Glutamatergic neuron (in vitro differentiated cells): ENCODE measurements around the gene MARCHF2. TPM values are rescaled to one million over a fixed set of nuclear protein-coding genes. Genes with fewer than 3 reads are reported as not detected.

Source experiments
- DNase-seq: peaks from one replicate; pipeline ENCODE4 v3.0.0; 2022
- H3K27ac Mint-ChIP-seq: one replicate; pipeline ENCODE4 v1.8.0; 2020; ENCODE audit warnings: mild to moderate bottlenecking, mixed read lengths, inconsistent platforms; ENCODE audit not compliant: unreplicated experiment
- H3K27me3 Mint-ChIP-seq: one replicate; pipeline ENCODE4 v1.8.0; 2020; ENCODE audit warnings: mild to moderate bottlenecking, moderate library complexity, mixed read lengths, inconsistent platforms; ENCODE audit not compliant: unreplicated experiment
- H3K36me3 Mint-ChIP-seq: one replicate; pipeline ENCODE4 v1.8.0; 2020; ENCODE audit warnings: mild to moderate bottlenecking, mixed read lengths, inconsistent platforms; ENCODE audit not compliant: unreplicated experiment
- H3K4me1 Mint-ChIP-seq: one replicate; pipeline ENCODE4 v1.8.0; 2020; ENCODE audit warnings: mild to moderate bottlenecking, low read depth, mixed read lengths, inconsistent platforms; ENCODE audit not compliant: unreplicated experiment
- H3K4me3 Mint-ChIP-seq: one replicate; pipeline ENCODE4 v1.8.0; 2020; ENCODE audit warnings: mild to moderate bottlenecking, mixed read lengths, inconsistent platforms; ENCODE audit not compliant: unreplicated experiment
- H3K9me3 Mint-ChIP-seq: one replicate; pipeline ENCODE4 v1.8.0; 2020; ENCODE audit warnings: mild to moderate bottlenecking, moderate library complexity, mixed read lengths, inconsistent platforms; ENCODE audit not compliant: unreplicated experiment
- total RNA-seq: library from RNA; stranded (reverse); fragmentation: NEBNext Ultra II Directional; extraction: Animal tissue kit (Norgen Biotek cat#: 25700); gene quantifications from one replicate; pipeline ENCODE4 v1.2.1, GENCODE V29; 2021; ENCODE audit not compliant: unreplicated experiment
- TF ChIP-seq, protein P1 (sequence below): fragments of 200-600 bp; sonication (generic); IDR thresholded peaks from one replicate; pipeline ENCODE4 v1.5.0; 2021; ENCODE audit not compliant: partially characterized antibody, unreplicated experiment

MARCHF2 gene
- total RNA-seq, 1 donor from 2014 or later, result 47.7 TPM

DNA sequence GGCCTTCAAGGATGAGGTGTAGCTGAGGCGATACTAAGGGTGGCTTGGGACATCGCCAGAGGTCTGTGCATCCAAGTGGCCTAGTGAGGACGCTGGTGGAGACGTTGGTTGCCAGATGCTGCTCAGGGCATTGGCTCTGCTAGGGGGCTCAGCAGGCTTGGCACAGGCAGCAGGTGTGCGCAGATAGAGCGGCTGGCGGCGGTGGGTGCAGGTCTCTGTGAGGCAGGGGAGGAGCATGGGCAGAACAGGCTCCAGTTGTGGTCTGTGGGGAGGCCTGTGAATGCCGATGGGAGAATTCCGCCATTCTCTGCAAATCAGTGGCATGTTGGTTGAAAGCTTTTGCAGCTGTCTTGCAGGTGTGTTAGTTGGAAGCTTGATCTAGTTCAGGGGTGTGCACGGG is 68.1 kb downstream of the MARCHF2 start:
- TF ChIP-seq, protein P1, sequence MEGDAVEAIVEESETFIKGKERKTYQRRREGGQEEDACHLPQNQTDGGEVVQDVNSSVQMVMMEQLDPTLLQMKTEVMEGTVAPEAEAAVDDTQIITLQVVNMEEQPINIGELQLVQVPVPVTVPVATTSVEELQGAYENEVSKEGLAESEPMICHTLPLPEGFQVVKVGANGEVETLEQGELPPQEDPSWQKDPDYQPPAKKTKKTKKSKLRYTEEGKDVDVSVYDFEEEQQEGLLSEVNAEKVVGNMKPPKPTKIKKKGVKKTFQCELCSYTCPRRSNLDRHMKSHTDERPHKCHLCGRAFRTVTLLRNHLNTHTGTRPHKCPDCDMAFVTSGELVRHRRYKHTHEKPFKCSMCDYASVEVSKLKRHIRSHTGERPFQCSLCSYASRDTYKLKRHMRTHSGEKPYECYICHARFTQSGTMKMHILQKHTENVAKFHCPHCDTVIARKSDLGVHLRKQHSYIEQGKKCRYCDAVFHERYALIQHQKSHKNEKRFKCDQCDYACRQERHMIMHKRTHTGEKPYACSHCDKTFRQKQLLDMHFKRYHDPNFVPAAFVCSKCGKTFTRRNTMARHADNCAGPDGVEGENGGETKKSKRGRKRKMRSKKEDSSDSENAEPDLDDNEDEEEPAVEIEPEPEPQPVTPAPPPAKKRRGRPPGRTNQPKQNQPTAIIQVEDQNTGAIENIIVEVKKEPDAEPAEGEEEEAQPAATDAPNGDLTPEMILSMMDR, result no peak
- Mint-ChIP-seq H3K36me3 (peaks cover 5% of the 10 kb centered on the region), H3K4me1 (peaks cover 8% of the 10 kb centered on the region), H3K27me3 (peaks cover 5% of the 10 kb centered on the region), H3K9me3 (peaks cover 14% of the 10 kb centered on the region), H3K27ac (peak overlapping the region; percentile 38), H3K4me3 (no peak overlapping the region)
- DNase-seq, result no peak

DNA sequence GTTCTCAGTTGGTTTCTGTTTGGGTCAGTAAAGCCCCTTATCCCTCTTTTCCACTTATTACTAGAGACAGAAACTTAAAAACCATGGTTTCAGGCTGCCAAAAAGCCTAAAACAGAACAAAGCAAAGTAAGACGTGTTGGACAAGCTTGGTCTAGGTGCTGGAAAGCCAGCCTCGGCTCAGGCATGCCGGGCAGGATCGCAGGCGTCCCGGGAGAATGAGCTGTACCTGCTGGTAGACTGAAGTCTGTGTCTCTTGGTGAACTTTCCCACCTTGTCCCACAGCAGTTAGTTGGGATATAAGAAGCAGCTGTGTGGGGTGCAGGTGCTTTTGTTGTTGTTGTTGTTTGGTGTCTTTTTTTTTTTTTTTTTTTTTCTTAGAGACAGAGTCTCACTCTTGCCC is 68.5 kb downstream of the MARCHF2 start:
- peaks cover 5% of the 10 kb centered on the region for H3K27me3 Mint-ChIP-seq
- H3K9me3 Mint-ChIP-seq, result peaks cover 14% of the 10 kb centered on the region
- H3K4me3 Mint-ChIP-seq, result no peak overlapping the region
- no peak overlapping the region for H3K27ac Mint-ChIP-seq
- peaks cover 5% of the 10 kb centered on the region for H3K36me3 Mint-ChIP-seq
- TF ChIP-seq, protein P1, result no peak
- peaks cover 8% of the 10 kb centered on the region for H3K4me1 Mint-ChIP-seq
- DNase-seq, result no peak

DNA sequence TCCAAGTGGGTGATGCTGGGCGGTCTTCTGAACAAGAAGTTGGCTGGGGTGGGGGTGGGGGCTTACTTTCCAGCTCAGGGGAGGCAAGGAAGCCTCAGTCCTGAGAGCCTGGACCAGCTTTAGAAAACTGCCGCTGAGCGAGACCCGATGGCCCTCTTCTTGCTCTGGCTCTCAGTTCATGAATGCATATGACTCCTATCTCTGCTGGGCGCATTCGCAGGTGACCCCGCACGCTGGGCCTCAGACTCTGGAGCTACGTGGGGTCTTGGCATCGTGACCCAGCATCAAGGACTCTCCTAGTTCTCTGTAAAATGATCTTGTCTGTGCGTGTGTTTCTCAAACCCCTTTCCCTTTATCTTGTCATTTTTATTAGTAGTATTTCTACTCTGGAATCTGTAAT is 69.6 kb downstream of the MARCHF2 start:
- peaks cover 8% of the 10 kb centered on the region for H3K4me1 Mint-ChIP-seq

DNA sequence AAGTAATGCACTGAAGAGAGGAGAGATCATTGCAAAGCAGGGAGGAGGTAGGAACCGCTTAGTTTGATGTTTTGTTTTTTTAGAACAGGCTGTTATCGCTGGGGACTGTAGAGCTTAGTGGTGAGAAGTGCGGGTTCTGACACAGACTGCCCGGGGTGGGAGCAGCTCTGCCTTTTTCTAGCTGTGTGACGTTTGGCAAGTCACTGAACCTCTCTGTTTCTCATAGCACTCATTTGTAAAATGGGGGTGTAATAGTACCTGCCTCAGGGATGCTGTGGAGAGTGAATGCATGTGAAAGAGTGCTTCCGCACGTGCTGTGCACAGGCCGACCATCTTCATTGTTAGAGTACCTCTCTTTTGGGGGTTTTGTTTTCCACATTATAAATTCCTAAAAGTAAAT is 70.1 kb downstream of the MARCHF2 start:
- peak overlapping the region; percentile 24 for H3K4me3 Mint-ChIP-seq
- peaks cover 11% of the 10 kb centered on the region for H3K36me3 Mint-ChIP-seq

More for the DNA sequence above, 69.6 kb downstream of the MARCHF2 start:
- no peak overlapping the region for H3K27ac Mint-ChIP-seq
- H3K27me3 Mint-ChIP-seq, result peaks cover 7% of the 10 kb centered on the region
- peak overlapping the region; percentile 24 for H3K4me3 Mint-ChIP-seq
- peaks cover 15% of the 10 kb centered on the region for H3K9me3 Mint-ChIP-seq
- peaks cover 7% of the 10 kb centered on the region for H3K36me3 Mint-ChIP-seq
- DNase-seq, result no peak
- TF ChIP-seq, protein P1, result no peak

DNA sequence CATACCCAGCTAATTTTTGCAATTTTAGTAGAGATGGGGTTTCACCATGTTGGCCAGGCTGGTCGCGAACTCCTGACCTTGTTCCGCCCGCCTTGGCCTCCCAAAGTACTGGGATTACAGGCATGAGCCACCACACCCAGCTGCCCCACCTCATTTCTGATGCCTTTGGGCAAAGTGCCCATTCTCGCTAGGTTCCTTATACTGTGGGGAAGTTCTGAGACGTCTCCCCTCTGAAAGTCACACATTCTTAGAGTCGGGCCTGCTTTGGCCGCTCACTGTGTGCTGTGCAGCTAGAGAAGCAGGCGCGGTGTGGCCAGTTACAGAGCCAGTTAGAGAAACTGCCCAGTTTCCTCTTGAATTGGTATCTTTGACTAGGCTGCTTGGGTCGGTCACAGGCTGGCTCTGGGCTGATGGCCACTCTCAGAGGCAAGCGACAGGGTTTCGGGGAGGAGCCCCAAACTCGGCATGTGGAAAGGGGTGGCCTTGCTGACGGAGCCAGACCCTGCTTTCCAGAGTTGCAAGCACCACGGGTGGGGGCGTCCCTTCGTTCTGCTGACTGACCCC is 71.3 kb downstream of the MARCHF2 start:
- Mint-ChIP-seq H3K4me3 (no peak overlapping the region), H3K27ac (no peak overlapping the region), H3K36me3 (peaks cover 11% of the 10 kb centered on the region)

More for the DNA sequence above, 70.1 kb downstream of the MARCHF2 start:
- peaks cover 14% of the 10 kb centered on the region for H3K9me3 Mint-ChIP-seq
- peaks cover 5% of the 10 kb centered on the region for H3K27me3 Mint-ChIP-seq
- TF ChIP-seq, protein P1, result no peak
- H3K27ac Mint-ChIP-seq, result no peak overlapping the region
- DNase-seq, result no peak
- peaks cover 5% of the 10 kb centered on the region for H3K4me1 Mint-ChIP-seq

More for the DNA sequence above, 71.3 kb downstream of the MARCHF2 start:
- Mint-ChIP-seq H3K27me3 (peaks cover 5% of the 10 kb centered on the region), H3K4me1 (peaks cover 4% of the 10 kb centered on the region), H3K9me3 (peaks cover 20% of the 10 kb centered on the region)
- no peak for DNase-seq
- TF ChIP-seq, protein P1, result no peak
